Ascending aorta (tissue), 2 donors: ENCODE data around the gene SLC12A8. TPM values are rescaled to one million over a fixed set of nuclear protein-coding genes. Genes with fewer than 3 reads are reported as not detected.
A peak's percentile ranks its signal among the peaks of the same experiment; 100 is the strongest.

ENCODE experiments used
- DNase-seq, 2 donors: peaks; one replicate each; pipeline ENCODE4 v3.0.0-alpha.2; 2019; ENCODE audit warnings: low spot score in 2 of 2
- H3K27ac ChIP-seq, 2 donors: fragments of 200-600 bp; sonication (generic); one replicate each; pipeline ENCODE4 v1.5.1; 2016 to 2017; ENCODE audit warnings: mild to moderate bottlenecking in 1 of 2
- H3K27me3 ChIP-seq: fragments of 200-600 bp; sonication (generic); one replicate; pipeline ENCODE4 v1.5.1; 2017
- H3K36me3 ChIP-seq, 2 donors: fragments of 200-600 bp; sonication (generic); one replicate each; pipeline ENCODE4 v1.5.1; 2016
- H3K4me1 ChIP-seq, 2 donors: fragments of 200-600 bp; sonication (generic); one replicate each; pipeline ENCODE4 v1.5.1; 2016 to 2017; ENCODE audit warnings: mild to moderate bottlenecking in 1 of 2
- H3K4me3 ChIP-seq, 2 donors: fragments of 200-600 bp; sonication (generic); one replicate each; pipeline ENCODE4 v1.5.1; 2016 to 2017; ENCODE audit warnings: mild to moderate bottlenecking in 1 of 2
- H3K9me3 ChIP-seq, 2 donors: fragments of 200-600 bp; sonication (generic); one replicate each; pipeline ENCODE4 v1.5.1; 2016
- intact Hi-C: fragments of 100-400 bp; cut with DNase I; formaldehyde crosslinking; loops from one replicate; pipeline ENCODE4 v1.15.1; 2023
- total RNA-seq: library from RNA; depleted of rRNA; stranded (reverse); fragments of >200 nt; gene quantifications from one replicate; pipeline ENCODE4 v1.1.0, GENCODE V29; 2016
- TF ChIP-seq, protein P1 (sequence below), 3 experiments: fragments of 200-600 bp in 2 of 3; fragments of 450-650 bp in 1 of 3; sonication (generic) in 2 of 3; IDR thresholded peaks; one replicate each; pipeline ENCODE4 v1.5.1; 2016 to 2019; ENCODE audit warnings: antibody characterized with exemption in 3 of 3, mild to moderate bottlenecking in 1 of 3, moderate library complexity in 1 of 3

The SLC12A8 gene
- total RNA-seq, 1 donor from 2014 or later = not detected

DNA sequence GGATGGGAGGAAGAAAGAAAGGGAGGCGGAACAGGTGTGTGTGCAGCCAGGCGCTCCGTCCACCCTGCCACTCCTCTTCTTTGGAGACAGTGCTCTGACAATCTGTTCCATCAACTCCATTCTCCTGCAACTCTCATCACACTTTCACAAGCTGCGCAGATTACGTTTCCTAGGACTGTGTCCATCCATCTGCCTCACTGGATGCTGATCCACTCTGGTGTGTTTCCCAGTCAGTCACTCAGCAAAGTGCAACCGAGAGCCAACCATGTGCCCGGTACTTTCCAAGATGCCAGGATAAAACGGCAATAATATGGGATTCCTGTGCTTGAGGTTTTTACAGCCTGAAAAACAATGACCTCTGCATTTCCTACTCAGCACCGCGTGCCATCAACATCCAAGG lies 59.6 kb downstream of the SLC12A8 start:
- H3K36me3 ChIP-seq = no peaks in the 10 kb centered on the region
- H3K9me3 ChIP-seq = no peaks in the 10 kb centered on the region
- intact Hi-C loops = no loop called here
- peaks cover 5 to 28% of the 10 kb centered on the region in 2 donors for H3K4me1 ChIP-seq
- TF ChIP-seq, protein P1, sequence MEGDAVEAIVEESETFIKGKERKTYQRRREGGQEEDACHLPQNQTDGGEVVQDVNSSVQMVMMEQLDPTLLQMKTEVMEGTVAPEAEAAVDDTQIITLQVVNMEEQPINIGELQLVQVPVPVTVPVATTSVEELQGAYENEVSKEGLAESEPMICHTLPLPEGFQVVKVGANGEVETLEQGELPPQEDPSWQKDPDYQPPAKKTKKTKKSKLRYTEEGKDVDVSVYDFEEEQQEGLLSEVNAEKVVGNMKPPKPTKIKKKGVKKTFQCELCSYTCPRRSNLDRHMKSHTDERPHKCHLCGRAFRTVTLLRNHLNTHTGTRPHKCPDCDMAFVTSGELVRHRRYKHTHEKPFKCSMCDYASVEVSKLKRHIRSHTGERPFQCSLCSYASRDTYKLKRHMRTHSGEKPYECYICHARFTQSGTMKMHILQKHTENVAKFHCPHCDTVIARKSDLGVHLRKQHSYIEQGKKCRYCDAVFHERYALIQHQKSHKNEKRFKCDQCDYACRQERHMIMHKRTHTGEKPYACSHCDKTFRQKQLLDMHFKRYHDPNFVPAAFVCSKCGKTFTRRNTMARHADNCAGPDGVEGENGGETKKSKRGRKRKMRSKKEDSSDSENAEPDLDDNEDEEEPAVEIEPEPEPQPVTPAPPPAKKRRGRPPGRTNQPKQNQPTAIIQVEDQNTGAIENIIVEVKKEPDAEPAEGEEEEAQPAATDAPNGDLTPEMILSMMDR (IDR thresholded peaks at IDR 0.05) = no peak
- H3K27ac ChIP-seq = no peak overlapping the region
- DNase-seq = no peak
- H3K27me3 ChIP-seq = no peaks in the 10 kb centered on the region
- H3K4me3 ChIP-seq = no peak overlapping the region

DNA sequence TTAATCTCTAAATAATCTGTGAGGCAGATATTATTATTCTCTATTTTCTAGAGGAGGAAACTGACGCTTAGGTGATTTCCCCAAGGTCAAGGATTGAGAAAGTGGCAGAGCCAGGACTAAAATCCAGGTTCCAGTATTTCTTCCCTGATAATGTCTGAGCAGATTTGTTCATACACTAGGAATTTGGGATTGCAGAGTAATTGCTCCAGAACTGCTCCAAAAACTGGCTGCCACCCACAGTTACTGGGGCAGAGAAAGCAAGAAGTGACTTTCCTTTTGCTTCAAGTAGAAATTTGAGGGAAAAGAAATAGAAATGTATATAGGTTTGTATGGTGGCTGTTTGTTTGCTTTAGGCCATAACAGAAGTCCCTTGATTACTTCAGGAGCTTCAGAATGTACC lies 60.6 kb downstream of the SLC12A8 start:
- Histone ChIP-seq H3K9me3 (no peaks in the 10 kb centered on the region), H3K36me3 (no peaks in the 10 kb centered on the region), H3K4me1 (peaks cover 5 to 28% of the 10 kb centered on the region in 2 donors), H3K27ac (peak overlapping the region; percentile 55 to 69), H3K4me3 (peak overlapping the region in 1 of 2 donors; percentile 39), H3K27me3 (no peaks in the 10 kb centered on the region)
- intact Hi-C loops = no loop called here
- DNase-seq = peak in 1 of 2 donors; percentile 77
- TF ChIP-seq, protein P1 (IDR thresholded peaks at IDR 0.05) = no peak

DNA sequence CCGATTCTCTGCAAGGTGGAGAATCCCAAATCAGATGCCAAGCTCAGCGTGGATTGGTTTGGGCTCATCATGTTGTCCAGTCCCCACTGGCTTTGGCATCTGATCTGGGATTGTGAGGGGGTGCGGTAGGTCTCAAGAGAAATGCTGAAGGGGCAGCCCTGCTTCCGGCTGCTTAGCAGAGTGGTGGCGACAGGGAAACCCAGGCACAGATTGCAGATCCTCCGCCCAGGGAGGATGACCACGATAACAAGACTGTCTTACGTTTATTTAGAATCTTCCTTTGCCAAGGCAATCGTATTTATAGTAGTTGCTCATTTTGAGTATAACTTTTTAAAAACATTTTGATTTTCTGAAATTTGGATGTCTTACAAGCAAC lies 61.1 kb downstream of the SLC12A8 start:
- peaks cover 5 to 28% of the 10 kb centered on the region in 2 donors for H3K4me1 ChIP-seq
- TF ChIP-seq, protein P1 (IDR thresholded peaks at IDR 0.05) = no peak
- H3K27me3 ChIP-seq = no peaks in the 10 kb centered on the region
- peak overlapping the region in 1 of 2 donors; percentile 39 for H3K4me3 ChIP-seq
- H3K9me3 ChIP-seq = no peaks in the 10 kb centered on the region
- intact Hi-C loops = no loop called here
- H3K36me3 ChIP-seq = no peaks in the 10 kb centered on the region
- no peak for DNase-seq
- peak overlapping the region; percentile 55 to 69 for H3K27ac ChIP-seq

DNA sequence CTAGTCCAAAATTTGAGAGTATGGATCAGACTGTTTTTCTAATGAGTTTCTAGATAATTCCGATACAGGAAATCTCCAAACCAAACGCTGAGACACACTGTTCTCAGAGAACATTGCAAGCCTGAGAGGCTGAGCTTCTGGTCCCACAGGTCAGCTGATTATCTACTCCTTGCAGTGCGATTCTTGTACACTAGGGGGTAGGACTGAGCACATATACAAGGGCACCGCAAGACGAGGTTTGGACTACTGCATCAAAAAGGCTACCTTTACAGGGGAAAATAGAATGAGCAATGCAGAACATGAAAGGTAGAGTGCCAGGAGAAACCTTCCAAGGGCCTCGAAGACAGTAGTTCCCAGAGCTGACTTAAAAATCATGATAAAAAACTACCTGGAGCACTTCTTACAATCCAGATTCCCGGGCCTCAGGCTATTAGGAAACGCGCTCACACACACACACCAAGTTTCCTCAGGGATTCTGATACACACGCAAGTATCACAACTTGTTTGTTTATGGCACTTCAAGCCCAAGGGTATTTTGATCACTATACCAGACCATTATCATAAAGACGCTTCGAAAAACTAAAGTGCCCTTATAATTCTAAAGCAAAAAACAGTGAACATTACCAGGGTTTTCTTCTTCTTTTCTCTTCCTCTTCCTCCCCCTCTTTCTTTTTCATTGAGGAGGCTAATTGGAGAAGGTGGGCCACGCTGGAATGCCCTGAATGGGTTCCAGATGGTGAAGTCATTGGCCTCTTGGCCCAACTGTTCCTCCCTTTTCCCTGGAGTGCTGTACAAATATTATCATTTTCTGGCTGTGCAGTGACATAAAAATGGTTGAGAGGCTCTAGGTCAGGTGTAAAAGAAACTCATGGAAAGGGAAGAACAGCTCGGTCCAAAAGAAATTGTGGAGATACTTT lies 61.8 kb downstream of the SLC12A8 start:
- no peaks in the 10 kb centered on the region for H3K27me3 ChIP-seq
- no peak overlapping the region for H3K4me3 ChIP-seq
- intact Hi-C loops = no loop called here
- TF ChIP-seq, protein P1 (IDR thresholded peaks at IDR 0.05) = peak; percentile 15 to 43 (median 41)
- peaks cover 5 to 28% of the 10 kb centered on the region in 2 donors for H3K4me1 ChIP-seq
- peak overlapping the region; percentile 55 to 69 for H3K27ac ChIP-seq
- no peaks in the 10 kb centered on the region for H3K36me3 ChIP-seq
- H3K9me3 ChIP-seq = no peaks in the 10 kb centered on the region
- DNase-seq = peak in 1 of 2 donors; percentile 73

- no peaks in the 10 kb centered on the region for H3K27me3 ChIP-seq
- no peak overlapping the region for H3K4me3 ChIP-seq
- intact Hi-C loops = no loop called here
- peaks cover 9 to 32% of the 10 kb centered on the region in 2 donors for H3K4me1 ChIP-seq
- no peaks in the 10 kb centered on the region for H3K36me3 ChIP-seq
- H3K27ac ChIP-seq = peak overlapping the region; percentile 52 to 67
- TF ChIP-seq, protein P1 (IDR thresholded peaks at IDR 0.05) = no peak
- no peak for DNase-seq
- no peaks in the 10 kb centered on the region for H3K9me3 ChIP-seq
Observed at GRCh38 chr3:125149462-125149861, 63.1 kb downstream of the SLC12A8 start.
